HS-27A (cell line): ENCODE results near the gene SPINK2.

Source experiments
- DNase-seq: peaks from one replicate; pipeline ENCODE4 v3.0.0-alpha.2; 2012; ENCODE audit warnings: low read depth, missing footprints

SPINK2 gene

GRCh38 chr4:56799824-56800756 is 21.4 kb downstream of the SPINK2 start:
- peak; percentile 59 for DNase-seq

- no peak for DNase-seq
Observed at GRCh38 chr4:56799161-56799759, 22.2 kb downstream of the SPINK2 start.

- DNase-seq: no peak
Observed at GRCh38 chr4:56796211-56796610, 25.3 kb downstream of the SPINK2 start.

GRCh38 chr4:56791316-56791715 is 30.2 kb downstream of the SPINK2 start:
- no peak for DNase-seq

GRCh38 chr4:56790691-56791091 is 30.8 kb downstream of the SPINK2 start:
- DNase-seq: no peak

- no peak for DNase-seq
Observed at GRCh38 chr4:56788081-56788480, 33.4 kb downstream of the SPINK2 start.

- no peak for DNase-seq
Observed at GRCh38 chr4:56787380-56787779, 34.1 kb downstream of the SPINK2 start.

- no peak for DNase-seq
Observed at GRCh38 chr4:56786955-56787354, 34.5 kb downstream of the SPINK2 start.

GRCh38 chr4:56783986-56784385 is 37.5 kb downstream of the SPINK2 start:
- no peak for DNase-seq

GRCh38 chr4:56782019-56782418 is 39.5 kb downstream of the SPINK2 start:
- no peak for DNase-seq

- no peak for DNase-seq
Observed at GRCh38 chr4:56773346-56773745, 48.2 kb downstream of the SPINK2 start.

- no peak for DNase-seq
Observed at GRCh38 chr4:56772134-56772533, 49.4 kb downstream of the SPINK2 start.

GRCh38 chr4:56768763-56769162 is 52.7 kb downstream of the SPINK2 start:
- DNase-seq: no peak

GRCh38 chr4:56768316-56768715 is 53.2 kb downstream of the SPINK2 start:
- no peak for DNase-seq

GRCh38 chr4:56767567-56767966 is 53.9 kb downstream of the SPINK2 start:
- DNase-seq: no peak

GRCh38 chr4:56764775-56765174 is 56.7 kb downstream of the SPINK2 start:
- no peak for DNase-seq

GRCh38 chr4:56764223-56764622 is 57.3 kb downstream of the SPINK2 start:
- no peak for DNase-seq

GRCh38 chr4:56762484-56763250 is 58.8 kb downstream of the SPINK2 start:
- no peak for DNase-seq

- no peak for DNase-seq
Observed at GRCh38 chr4:56760183-56760582, 61.3 kb downstream of the SPINK2 start.
